Measurements from ENCODE around the gene SUPT3H.

DNA sequence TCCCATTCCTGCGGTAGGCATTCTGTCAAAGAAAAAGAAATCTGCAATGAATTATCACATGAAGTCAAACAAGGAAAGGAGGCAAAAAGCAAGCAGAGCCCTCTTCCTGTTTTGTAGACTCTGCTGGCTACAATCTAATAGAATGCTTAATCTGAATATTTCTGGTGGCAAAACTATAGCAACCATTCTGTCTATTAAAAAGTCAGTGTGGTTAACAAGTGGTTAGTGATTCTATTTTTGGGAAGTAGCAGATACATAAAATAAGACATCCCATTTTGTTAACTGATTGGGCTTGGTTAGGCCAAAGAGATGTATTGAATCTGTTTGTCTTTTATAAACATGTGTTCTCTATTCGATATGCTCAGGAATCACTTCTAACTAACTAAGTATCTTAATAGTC is 547.9 kb downstream of the SUPT3H start:
- TF ChIP-seq POLR2AphosphoS5 (IDR thresholded peaks at IDR 0.05; ENCODE audit: borderline replicate concordance, low read depth, low read length): no peak; the same call in 1 of the 2 replicates
- TF ChIP-seq EZH2 (IDR thresholded peaks at IDR 0.05): no peak
- TF ChIP-seq FOXP2 (optimal IDR thresholded peaks at IDR 0.05; ENCODE audit: control extremely low read depth, extremely low read length, insufficient read depth): no peak

All from SK-N-MC (cell line).